Cerebellar nuclear complex (tissue), 1 donor: ENCODE results near the gene NAT10.

Source experiments
- DNase-seq, 2 experiments: peaks; one replicate each; lab custom pipeline; 2025; lab: John Stamatoyannopoulos, UW

NAT10 gene

GRCh38 chr11:34190192-34191139, 85.0 kb downstream of the NAT10 start:
- no peak for DNase-seq

- no peak for DNase-seq
Observed at GRCh38 chr11:34191578-34191977, 86.1 kb downstream of the NAT10 start.

- peak; percentile 26 to 62 for DNase-seq
Observed at GRCh38 chr11:34192481-34193401, 87.3 kb downstream of the NAT10 start.

GRCh38 chr11:34194576-34195335, 89.3 kb downstream of the NAT10 start:
- DNase-seq: no peak
